ENCODE data around the gene FAM177B. TPM values are rescaled to one million over a fixed set of nuclear protein-coding genes. Genes with fewer than 3 reads are reported as not detected.
A peak's percentile ranks its signal among the peaks of the same experiment; 100 is the strongest.

Gene FAM177B
- total and polyA plus RNA-seq, 2 experiments from 2014 or later, result not detected

GRCh38 chr1:222757646-222758268 is 20.8 kb downstream of the FAM177B start (continued):
- no peak for TF ChIP-seq NANOG (IDR thresholded peaks at IDR 0.05; ENCODE audit: borderline replicate concordance)
- TF ChIP-seq ZNF114 (CRISPR knock-in tag; IDR thresholded peaks at IDR 0.05), result no peak
- TF ChIP-seq STAT1 (IDR thresholded peaks at IDR 0.05; ENCODE audit: unreplicated experiment), result no peak
- TF ChIP-seq ETS1 (IDR thresholded peaks at IDR 0.05), result no peak
- TF ChIP-seq POLR2AphosphoS5 (IDR thresholded peaks at IDR 0.05; ENCODE audit: low read depth), result no peak
- no peak for TF ChIP-seq REST (IDR thresholded peaks at IDR 0.05; ENCODE audit: unreplicated experiment)
- TF ChIP-seq, protein P1, sequence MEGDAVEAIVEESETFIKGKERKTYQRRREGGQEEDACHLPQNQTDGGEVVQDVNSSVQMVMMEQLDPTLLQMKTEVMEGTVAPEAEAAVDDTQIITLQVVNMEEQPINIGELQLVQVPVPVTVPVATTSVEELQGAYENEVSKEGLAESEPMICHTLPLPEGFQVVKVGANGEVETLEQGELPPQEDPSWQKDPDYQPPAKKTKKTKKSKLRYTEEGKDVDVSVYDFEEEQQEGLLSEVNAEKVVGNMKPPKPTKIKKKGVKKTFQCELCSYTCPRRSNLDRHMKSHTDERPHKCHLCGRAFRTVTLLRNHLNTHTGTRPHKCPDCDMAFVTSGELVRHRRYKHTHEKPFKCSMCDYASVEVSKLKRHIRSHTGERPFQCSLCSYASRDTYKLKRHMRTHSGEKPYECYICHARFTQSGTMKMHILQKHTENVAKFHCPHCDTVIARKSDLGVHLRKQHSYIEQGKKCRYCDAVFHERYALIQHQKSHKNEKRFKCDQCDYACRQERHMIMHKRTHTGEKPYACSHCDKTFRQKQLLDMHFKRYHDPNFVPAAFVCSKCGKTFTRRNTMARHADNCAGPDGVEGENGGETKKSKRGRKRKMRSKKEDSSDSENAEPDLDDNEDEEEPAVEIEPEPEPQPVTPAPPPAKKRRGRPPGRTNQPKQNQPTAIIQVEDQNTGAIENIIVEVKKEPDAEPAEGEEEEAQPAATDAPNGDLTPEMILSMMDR (conservative IDR thresholded peaks at IDR 0.05; ENCODE audit: low read depth in 2 of 2), result no peak
- no peak for TF ChIP-seq ZNF331 (CRISPR knock-in tag; IDR thresholded peaks at IDR 0.05; ENCODE audit: low read depth)

DNA sequence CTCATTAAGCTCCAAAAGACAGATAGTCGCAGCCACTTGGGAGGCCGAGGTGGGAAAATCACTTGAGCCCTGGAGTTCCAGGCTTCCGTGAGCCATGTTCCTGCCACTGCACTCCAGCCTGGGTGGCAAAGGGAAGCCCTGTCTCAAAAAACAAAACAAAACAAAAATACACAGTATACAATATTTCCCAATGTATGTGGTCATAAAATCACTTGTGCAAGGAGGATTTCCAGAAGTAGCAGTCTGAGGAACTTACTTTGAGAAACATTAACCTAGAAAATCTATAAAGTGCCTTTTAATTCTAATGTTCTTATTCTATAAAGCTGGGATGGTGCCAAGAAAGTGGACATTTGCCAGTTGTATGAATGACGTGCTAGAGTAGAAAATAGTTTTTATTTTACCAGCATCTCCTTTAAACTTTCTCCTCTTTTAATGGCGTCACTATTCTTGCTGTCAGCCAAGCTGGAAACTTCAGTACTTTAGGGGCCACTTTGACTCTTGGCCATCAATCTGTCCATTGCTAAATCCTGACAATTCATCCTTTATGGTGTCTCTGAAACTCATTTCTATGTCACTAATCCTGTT is 22.5 kb downstream of the FAM177B start:
- H3K79me2 ChIP-seq (replicated peaks; ENCODE audit: insufficient read depth), result no peaks in the 10 kb centered on the region
- no peaks in the 10 kb centered on the region for H3K36me3 ChIP-seq (ENCODE audit: insufficient read depth)
- H3K9me2 ChIP-seq (ENCODE audit: insufficient read depth), result no peaks in the 10 kb centered on the region
- H3F3A ChIP-seq (replicated peaks; ENCODE audit: low read depth), result no peaks in the 10 kb centered on the region
- H3K4me3 ChIP-seq, result no peak overlapping the region
- H3K27me3 Mint-ChIP-seq (ENCODE audit: insufficient read depth, low read depth, poor library complexity), result peaks cover 7% of the 10 kb centered on the region
- H3K4me2 ChIP-seq, result no peak overlapping the region
- ATAC-seq (no peak), DNase-seq (ENCODE audit: low spot score) (no peak)
- H4K20me1 ChIP-seq (replicated peaks; ENCODE audit: insufficient read depth), result no peaks in the 10 kb centered on the region
- H3K36me3 Mint-ChIP-seq (ENCODE audit: low read depth), result no peaks in the 10 kb centered on the region
- no peak overlapping the region for H3K27ac ChIP-seq (ENCODE audit: low read depth)
- H3K27me3 ChIP-seq (ENCODE audit: insufficient read depth), result no peaks in the 10 kb centered on the region
- no peaks in the 10 kb centered on the region; the same call in 2 of the 3 replicates for H3K4me1 Mint-ChIP-seq
- H3K9me3 Mint-ChIP-seq, result peaks cover 4% of the 10 kb centered on the region; the same call in 1 of the 3 replicates
- peak overlapping the region; percentile 32; the same call in 1 of the 2 replicates for H2AFZ ChIP-seq
- no peak overlapping the region for H3K4me3 Mint-ChIP-seq
- H3K27ac Mint-ChIP-seq, result no peak overlapping the region
- H3K4me1 ChIP-seq (ENCODE audit: insufficient read depth), result no peaks in the 10 kb centered on the region
- TF ChIP-seq POLR2AphosphoS5 (IDR thresholded peaks at IDR 0.05; ENCODE audit: low read depth) (no peak), NANOG (IDR thresholded peaks at IDR 0.05; ENCODE audit: borderline replicate concordance) (no peak), EZH2 (IDR thresholded peaks at IDR 0.05; ENCODE audit: low read depth, unreplicated experiment) (no peak), ZNF331 (CRISPR knock-in tag; IDR thresholded peaks at IDR 0.05; ENCODE audit: low read depth) (no peak), CREB1 (CRISPR knock-in tag; IDR thresholded peaks at IDR 0.05; ENCODE audit: low read depth) (no peak)
- TF ChIP-seq, protein P2, sequence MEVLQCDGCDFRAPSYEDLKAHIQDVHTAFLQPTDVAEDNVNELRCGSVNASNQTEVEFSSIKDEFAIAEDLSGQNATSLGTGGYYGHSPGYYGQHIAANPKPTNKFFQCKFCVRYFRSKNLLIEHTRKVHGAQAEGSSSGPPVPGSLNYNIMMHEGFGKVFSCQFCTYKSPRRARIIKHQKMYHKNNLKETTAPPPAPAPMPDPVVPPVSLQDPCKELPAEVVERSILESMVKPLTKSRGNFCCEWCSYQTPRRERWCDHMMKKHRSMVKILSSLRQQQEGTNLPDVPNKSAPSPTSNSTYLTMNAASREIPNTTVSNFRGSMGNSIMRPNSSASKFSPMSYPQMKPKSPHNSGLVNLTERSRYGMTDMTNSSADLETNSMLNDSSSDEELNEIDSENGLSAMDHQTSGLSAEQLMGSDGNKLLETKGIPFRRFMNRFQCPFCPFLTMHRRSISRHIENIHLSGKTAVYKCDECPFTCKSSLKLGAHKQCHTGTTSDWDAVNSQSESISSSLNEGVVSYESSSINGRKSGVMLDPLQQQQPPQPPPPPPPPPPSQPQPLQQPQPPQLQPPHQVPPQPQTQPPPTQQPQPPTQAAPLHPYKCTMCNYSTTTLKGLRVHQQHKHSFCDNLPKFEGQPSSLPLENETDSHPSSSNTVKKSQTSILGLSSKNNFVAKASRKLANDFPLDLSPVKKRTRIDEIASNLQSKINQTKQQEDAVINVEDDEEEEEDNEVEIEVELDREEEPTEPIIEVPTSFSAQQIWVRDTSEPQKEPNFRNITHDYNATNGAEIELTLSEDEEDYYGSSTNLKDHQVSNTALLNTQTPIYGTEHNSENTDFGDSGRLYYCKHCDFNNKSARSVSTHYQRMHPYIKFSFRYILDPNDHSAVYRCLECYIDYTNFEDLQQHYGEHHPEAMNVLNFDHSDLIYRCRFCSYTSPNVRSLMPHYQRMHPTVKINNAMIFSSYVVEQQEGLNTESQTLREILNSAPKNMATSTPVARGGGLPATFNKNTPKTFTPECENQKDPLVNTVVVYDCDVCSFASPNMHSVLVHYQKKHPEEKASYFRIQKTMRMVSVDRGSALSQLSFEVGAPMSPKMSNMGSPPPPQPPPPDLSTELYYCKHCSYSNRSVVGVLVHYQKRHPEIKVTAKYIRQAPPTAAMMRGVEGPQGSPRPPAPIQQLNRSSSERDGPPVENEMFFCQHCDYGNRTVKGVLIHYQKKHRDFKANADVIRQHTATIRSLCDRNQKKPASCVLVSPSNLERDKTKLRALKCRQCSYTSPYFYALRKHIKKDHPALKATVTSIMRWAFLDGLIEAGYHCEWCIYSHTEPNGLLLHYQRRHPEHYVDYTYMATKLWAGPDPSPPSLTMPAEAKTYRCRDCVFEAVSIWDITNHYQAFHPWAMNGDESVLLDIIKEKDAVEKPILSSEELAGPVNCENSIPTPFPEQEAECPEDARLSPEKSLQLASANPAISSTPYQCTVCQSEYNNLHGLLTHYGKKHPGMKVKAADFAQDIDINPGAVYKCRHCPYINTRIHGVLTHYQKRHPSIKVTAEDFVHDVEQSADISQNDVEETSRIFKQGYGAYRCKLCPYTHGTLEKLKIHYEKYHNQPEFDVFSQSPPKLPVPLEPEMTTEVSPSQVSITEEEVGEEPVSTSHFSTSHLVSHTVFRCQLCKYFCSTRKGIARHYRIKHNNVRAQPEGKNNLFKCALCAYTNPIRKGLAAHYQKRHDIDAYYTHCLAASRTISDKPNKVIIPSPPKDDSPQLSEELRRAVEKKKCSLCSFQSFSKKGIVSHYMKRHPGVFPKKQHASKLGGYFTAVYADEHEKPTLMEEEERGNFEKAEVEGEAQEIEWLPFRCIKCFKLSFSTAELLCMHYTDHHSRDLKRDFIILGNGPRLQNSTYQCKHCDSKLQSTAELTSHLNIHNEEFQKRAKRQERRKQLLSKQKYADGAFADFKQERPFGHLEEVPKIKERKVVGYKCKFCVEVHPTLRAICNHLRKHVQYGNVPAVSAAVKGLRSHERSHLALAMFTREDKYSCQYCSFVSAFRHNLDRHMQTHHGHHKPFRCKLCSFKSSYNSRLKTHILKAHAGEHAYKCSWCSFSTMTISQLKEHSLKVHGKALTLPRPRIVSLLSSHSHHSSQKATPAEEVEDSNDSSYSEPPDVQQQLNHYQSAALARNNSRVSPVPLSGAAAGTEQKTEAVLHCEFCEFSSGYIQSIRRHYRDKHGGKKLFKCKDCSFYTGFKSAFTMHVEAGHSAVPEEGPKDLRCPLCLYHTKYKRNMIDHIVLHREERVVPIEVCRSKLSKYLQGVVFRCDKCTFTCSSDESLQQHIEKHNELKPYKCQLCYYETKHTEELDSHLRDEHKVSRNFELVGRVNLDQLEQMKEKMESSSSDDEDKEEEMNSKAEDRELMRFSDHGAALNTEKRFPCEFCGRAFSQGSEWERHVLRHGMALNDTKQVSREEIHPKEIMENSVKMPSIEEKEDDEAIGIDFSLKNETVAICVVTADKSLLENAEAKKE (CRISPR knock-in tag; IDR thresholded peaks at IDR 0.05), result no peak

All from GM23338 (cell line).